GM12873 (cell line): Measurements from ENCODE around the gene HSD11B1L.

Source experiments
- CTCF ChIP-seq: IDR thresholded peaks from 2 replicates; pipeline ENCODE4 v1.5.1; 2012; ENCODE audit warnings: low read depth, mild to moderate bottlenecking, moderate library complexity, low read length, control low read depth; ENCODE audit not compliant: insufficient read depth; ENCODE audit errors: missing control alignments

The HSD11B1L gene

GRCh38 chr19:5694167-5694955 is 13.5 kb downstream of the HSD11B1L start:
- TF ChIP-seq CTCF: no peak

- TF ChIP-seq CTCF: no peak
These were observed 14.3 kb downstream of the HSD11B1L start for GRCh38 chr19:5694956-5695648.

GRCh38 chr19:5695649-5696195 is 14.9 kb downstream of the HSD11B1L start:
- no peak for TF ChIP-seq CTCF

- no peak for TF ChIP-seq CTCF
These were observed 15.6 kb downstream of the HSD11B1L start for GRCh38 chr19:5696196-5697021.

GRCh38 chr19:5697022-5697889 is 16.4 kb downstream of the HSD11B1L start:
- no peak for TF ChIP-seq CTCF

GRCh38 chr19:5697890-5698634 is 17.2 kb downstream of the HSD11B1L start:
- TF ChIP-seq CTCF: no peak
